Measurements from ENCODE around the gene HDAC9.

HDAC9 gene

GRCh38 chr7:18685971-18686370 is 190.4 kb downstream of the HDAC9 start:
- TF ChIP-seq ZFX (IDR thresholded peaks at IDR 0.05; ENCODE audit: borderline replicate concordance) (no peak), CTCF (IDR thresholded peaks at IDR 0.05) (no peak)

GRCh38 chr7:18689551-18689950 is 194.0 kb downstream of the HDAC9 start:
- H3K27ac ChIP-seq, result no peak overlapping the region
- TF ChIP-seq ZFX (IDR thresholded peaks at IDR 0.05; ENCODE audit: borderline replicate concordance) (no peak), CTCF (IDR thresholded peaks at IDR 0.05) (no peak)

More at GRCh38 chr7:18685971-18686370, 190.4 kb downstream of the HDAC9 start:
- no peak overlapping the region for H3K27ac ChIP-seq

- H3K27ac ChIP-seq, result no peak overlapping the region
- no peak for TF ChIP-seq ZFX (IDR thresholded peaks at IDR 0.05; ENCODE audit: borderline replicate concordance)
- peak; percentile 85 for TF ChIP-seq CTCF (IDR thresholded peaks at IDR 0.05)
These were observed 197.9 kb downstream of the HDAC9 start for GRCh38 chr7:18693406-18693805.

- no peak for TF ChIP-seq ZFX (IDR thresholded peaks at IDR 0.05; ENCODE audit: borderline replicate concordance)
- 0 out of 2 replicates have a peak, but pooled peaks have one; percentile 35 for TF ChIP-seq CTCF (IDR thresholded peaks at IDR 0.05)
These were observed 198.3 kb downstream of the HDAC9 start for GRCh38 chr7:18693816-18694215.

GRCh38 chr7:18694484-18694883 is 198.9 kb downstream of the HDAC9 start:
- H3K27ac ChIP-seq, result no peak overlapping the region
- no peak for TF ChIP-seq CTCF (IDR thresholded peaks at IDR 0.05)
- TF ChIP-seq ZFX (IDR thresholded peaks at IDR 0.05; ENCODE audit: borderline replicate concordance), result no peak

More at GRCh38 chr7:18693816-18694215, 198.3 kb downstream of the HDAC9 start:
- no peak overlapping the region for H3K27ac ChIP-seq

GRCh38 chr7:18694911-18695310 is 199.4 kb downstream of the HDAC9 start:
- no peak overlapping the region for H3K27ac ChIP-seq
- no peak for TF ChIP-seq CTCF (IDR thresholded peaks at IDR 0.05)
- no peak for TF ChIP-seq ZFX (IDR thresholded peaks at IDR 0.05; ENCODE audit: borderline replicate concordance)

GRCh38 chr7:18698258-18698734 is 202.7 kb downstream of the HDAC9 start:
- H3K27ac ChIP-seq, result peak overlapping the region; percentile 57

More at GRCh38 chr7:18698258-18698734, 202.7 kb downstream of the HDAC9 start:
- no peak for TF ChIP-seq CTCF (IDR thresholded peaks at IDR 0.05)
- no peak for TF ChIP-seq ZFX (IDR thresholded peaks at IDR 0.05; ENCODE audit: borderline replicate concordance)

All from 22Rv1 (cell line).